Tibial nerve (tissue), 4 donors: ENCODE results near the gene SCN7A.

Experiments
- EP300 ChIP-seq, 2 donors: sonication (generic); formaldehyde crosslinking; IDR thresholded peaks; one replicate each; pipeline ENCODE4 v1.6.1; 2017; ENCODE audit warnings: antibody characterized with exemption in 2 of 2, mild to moderate bottlenecking in 1 of 2
- POLR2A ChIP-seq, 2 donors: fragments of 450-650 bp; IDR thresholded peaks; one replicate each; pipeline ENCODE4 v1.6.1; 2017; ENCODE audit warnings: antibody characterized with exemption in 2 of 2, mild to moderate bottlenecking in 2 of 2, moderate library complexity in 2 of 2
- TF ChIP-seq, protein P1 (sequence below), 5 experiments: fragments of 200-600 bp in 3 of 5; fragments of 450-650 bp in 2 of 5; sonication (generic) in 3 of 5; IDR thresholded peaks; one replicate each; pipeline ENCODE4 v1.5.1; 2016 to 2019; ENCODE audit warnings: antibody characterized with exemption in 5 of 5, mild to moderate bottlenecking in 3 of 5, moderate library complexity in 2 of 5

DNA sequence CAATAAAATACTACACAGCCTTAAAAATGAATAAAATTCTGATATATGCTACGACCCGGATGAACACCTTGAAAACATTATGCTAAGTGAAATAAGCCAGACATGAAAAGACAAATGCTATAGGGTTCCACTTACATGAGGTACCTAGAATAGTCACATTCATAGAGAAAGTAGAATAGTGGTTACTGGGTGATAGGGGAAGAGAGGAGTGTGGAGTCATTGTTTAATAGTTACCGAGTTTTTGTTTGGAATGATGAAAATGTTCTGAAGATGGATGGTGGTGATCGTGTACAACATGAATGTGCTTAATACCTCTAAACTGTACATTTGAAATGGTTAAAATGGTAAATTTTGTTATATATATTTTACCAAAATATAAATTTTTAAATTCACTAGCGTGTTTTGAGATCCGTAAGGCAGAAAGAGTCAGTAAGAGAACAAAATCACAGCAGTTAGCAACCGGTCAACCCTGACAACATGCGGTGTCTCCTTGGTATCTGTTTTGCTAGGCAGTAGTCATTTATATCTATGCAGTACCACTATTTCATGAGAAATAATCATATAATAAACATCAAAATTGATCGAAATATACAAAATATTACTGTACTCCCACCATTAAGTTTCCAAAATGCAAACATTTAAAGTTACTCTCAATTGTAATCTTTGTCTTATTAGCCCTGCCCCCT is 129.4 kb downstream of the SCN7A start:
- TF ChIP-seq, protein P1, sequence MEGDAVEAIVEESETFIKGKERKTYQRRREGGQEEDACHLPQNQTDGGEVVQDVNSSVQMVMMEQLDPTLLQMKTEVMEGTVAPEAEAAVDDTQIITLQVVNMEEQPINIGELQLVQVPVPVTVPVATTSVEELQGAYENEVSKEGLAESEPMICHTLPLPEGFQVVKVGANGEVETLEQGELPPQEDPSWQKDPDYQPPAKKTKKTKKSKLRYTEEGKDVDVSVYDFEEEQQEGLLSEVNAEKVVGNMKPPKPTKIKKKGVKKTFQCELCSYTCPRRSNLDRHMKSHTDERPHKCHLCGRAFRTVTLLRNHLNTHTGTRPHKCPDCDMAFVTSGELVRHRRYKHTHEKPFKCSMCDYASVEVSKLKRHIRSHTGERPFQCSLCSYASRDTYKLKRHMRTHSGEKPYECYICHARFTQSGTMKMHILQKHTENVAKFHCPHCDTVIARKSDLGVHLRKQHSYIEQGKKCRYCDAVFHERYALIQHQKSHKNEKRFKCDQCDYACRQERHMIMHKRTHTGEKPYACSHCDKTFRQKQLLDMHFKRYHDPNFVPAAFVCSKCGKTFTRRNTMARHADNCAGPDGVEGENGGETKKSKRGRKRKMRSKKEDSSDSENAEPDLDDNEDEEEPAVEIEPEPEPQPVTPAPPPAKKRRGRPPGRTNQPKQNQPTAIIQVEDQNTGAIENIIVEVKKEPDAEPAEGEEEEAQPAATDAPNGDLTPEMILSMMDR (IDR thresholded peaks at IDR 0.05): no peak
- TF ChIP-seq EP300 (IDR thresholded peaks at IDR 0.05): no peak
- no peak for TF ChIP-seq POLR2A (IDR thresholded peaks at IDR 0.05)
